ENCODE measurements around the gene SDCBP2. TPM values are rescaled to one million over a fixed set of nuclear protein-coding genes. Genes with fewer than 3 reads are reported as not detected.

Gene SDCBP2
- polyA plus RNA-seq, 2 of the 4 experiments (the other 2 are of a cell fraction) = 0.35 to 0.58 TPM

- ATAC-seq (no peak), DNase-seq (ENCODE audit: low read depth in 1 of 2, low spot score in 1 of 2) (no peak), FAIRE-seq (no peak)
- TF ChIP-seq RNF2 (IDR thresholded peaks at IDR 0.05; ENCODE audit: borderline replicate concordance, low read depth) (no peak), POLR2AphosphoS2 (conservative IDR thresholded peaks at IDR 0.05; ENCODE audit: low read length) (no peak), POLR2A (IDR thresholded peaks at IDR 0.05; ENCODE audit: low read length) (no peak), NR3C1 (IDR thresholded peaks at IDR 0.05) (no peak), RFX5 (IDR thresholded peaks at IDR 0.05) (no peak), CBX8 (IDR thresholded peaks at IDR 0.05) (no peak), JUNB (IDR thresholded peaks at IDR 0.05) (no peak)
- WGBS (ENCODE audit: missing lambda C conversion rate) = 79% methylated on average over 7 of the region's 7 CpGs
- ChIA-PET POLR2A (interaction anchor here (1.1 kb wide), 1 partner anchor 43 kb away, joined by 3 read pairs; no protein-coding TSS in a partner anchor), CTCF (interaction anchor here (1.1 to 1.7 kb wide), 3 partner anchors 9 to 135 kb away, joined by 3 to 4 read pairs (median 4); no protein-coding TSS in a partner anchor)
- Histone ChIP-seq H3K27ac (no peak overlapping the region; a peak in 1 of 6 replicates), H3K4me3 (no peak overlapping the region), H3K4me2 (no peak overlapping the region), H3K9me3 (no peaks in the 10 kb centered on the region), H3K4me1 (peaks cover 14% of the 10 kb centered on the region)
These were observed 39.7 kb upstream of the SDCBP2 start for GRCh38 chr20:1368448-1369199.

- H3K4me2 ChIP-seq = no peak overlapping the region
- no peak for TF ChIP-seq NPAS2 (CRISPR knock-in tag; IDR thresholded peaks at IDR 0.05; ENCODE audit: borderline replicate concordance)
- TF ChIP-seq E2F6 (IDR thresholded peaks at IDR 0.05; ENCODE audit: borderline replicate concordance, low read depth) = no peak
- TF ChIP-seq EP300 (IDR thresholded peaks at IDR 0.05) = no peak
- no peak for TF ChIP-seq KDM1A (IDR thresholded peaks at IDR 0.05; ENCODE audit: low read depth)
- TF ChIP-seq CBX8 (IDR thresholded peaks at IDR 0.05) = no peak
- no peak for TF ChIP-seq CTCF (IDR thresholded peaks at IDR 0.05)
- TF ChIP-seq ZC3H11A (IDR thresholded peaks at IDR 0.05) = no peak
- TF ChIP-seq POLR2A (IDR thresholded peaks at IDR 0.05; ENCODE audit: low read length) = no peak
- no peak for TF ChIP-seq GATA3 (IDR thresholded peaks at IDR 0.05; ENCODE audit: borderline replicate concordance)
- no peak for TF ChIP-seq ESRRA (IDR thresholded peaks at IDR 0.05; ENCODE audit: borderline replicate concordance, low read length)
- TF ChIP-seq FOSB (CRISPR knock-in tag; IDR thresholded peaks at IDR 0.05) = no peak
- TF ChIP-seq TP53 (CRISPR knock-in tag; IDR thresholded peaks at IDR 0.05) = no peak
- TF ChIP-seq HEYL (CRISPR knock-in tag; IDR thresholded peaks at IDR 0.05) = no peak
- no peak for TF ChIP-seq RFX5 (IDR thresholded peaks at IDR 0.05)
- CTCF ChIA-PET = interaction anchor here (1.4 to 1.7 kb wide), 2 partner anchors 10 to 136 kb away, joined by 4 read pairs; no protein-coding TSS in a partner anchor
- FAIRE-seq (no peak), ATAC-seq (no peak), DNase-seq (ENCODE audit: low read depth in 1 of 2, low spot score in 1 of 2) (no peak)
- H3K9me3 ChIP-seq = no peaks in the 10 kb centered on the region
- POLR2A ChIA-PET = interaction anchor here (1.1 kb wide), 1 partner anchor 42 kb away, joined by 3 read pairs; no protein-coding TSS in a partner anchor
- H3K27ac ChIP-seq = no peak overlapping the region
- H3K4me1 ChIP-seq = peaks cover 14% of the 10 kb centered on the region
- 91% methylated on average over 4 of the region's 4 CpGs for WGBS (ENCODE audit: missing lambda C conversion rate)
- no peak overlapping the region for H3K4me3 ChIP-seq
These were observed 38.5 kb upstream of the SDCBP2 start for GRCh38 chr20:1367479-1367878.

GRCh38 chr20:1364106-1364505 is 35.2 kb upstream of the SDCBP2 start:
- ATAC-seq = no peak
- no peak overlapping the region for H3K4me2 ChIP-seq
- CTCF ChIA-PET = interaction anchor here (1.1 kb wide), 1 partner anchor 24 kb away, joined by 3 read pairs; no protein-coding TSS in a partner anchor
- no peak for FAIRE-seq
- H3K4me1 ChIP-seq = peaks cover 6% of the 10 kb centered on the region; the same call in 2 of the 3 replicates
- no peak overlapping the region for H3K4me3 ChIP-seq
- POLR2A ChIA-PET = no interaction called here
- H3K9me3 ChIP-seq = no peaks in the 10 kb centered on the region
- no peak for DNase-seq (ENCODE audit: low read depth in 1 of 2, low spot score in 1 of 2)
- TF ChIP-seq BHLHE40 (IDR thresholded peaks at IDR 0.05; ENCODE audit: low read depth, low read length) (no peak), MAZ (IDR thresholded peaks at IDR 0.05; ENCODE audit: borderline replicate concordance, low read depth, low read length) (no peak), ATOH8 (CRISPR knock-in tag; IDR thresholded peaks at IDR 0.05; ENCODE audit: low read depth) (no peak), CBX2 (IDR thresholded peaks at IDR 0.05; ENCODE audit: borderline replicate concordance, low read depth) (no peak), NFE2L2 (conservative IDR thresholded peaks at IDR 0.05; ENCODE audit: low read length) (no peak), FOSL2 (IDR thresholded peaks at IDR 0.05) (no peak), FOSL2 (CRISPR knock-in tag; IDR thresholded peaks at IDR 0.05) (no peak), HDAC2 (IDR thresholded peaks at IDR 0.05) (no peak), ZC3H11A (IDR thresholded peaks at IDR 0.05) (no peak), MAX (IDR thresholded peaks at IDR 0.05) (no peak), CHD4 (IDR thresholded peaks at IDR 0.05; ENCODE audit: borderline replicate concordance) (no peak), FOSB (CRISPR knock-in tag; IDR thresholded peaks at IDR 0.05) (no peak), HOXA7 (CRISPR knock-in tag; IDR thresholded peaks at IDR 0.05) (no peak), TP53 (CRISPR knock-in tag; IDR thresholded peaks at IDR 0.05) (no peak), GATA3 (IDR thresholded peaks at IDR 0.05; ENCODE audit: borderline replicate concordance) (no peak)
- 85% methylated on average over 2 of the region's 2 CpGs for WGBS (ENCODE audit: missing lambda C conversion rate)
- no peak overlapping the region for H3K27ac ChIP-seq
